Transverse colon (tissue), 4 donors: ENCODE data around the gene UCKL1. TPM values are rescaled to one million over a fixed set of nuclear protein-coding genes. Genes with fewer than 3 reads are reported as not detected.

Experiments
- DNase-seq: peaks from one replicate; pipeline ENCODE4 v3.0.0-alpha.2; 2019
- H3K27ac ChIP-seq, 4 donors: fragments of 200-600 bp; sonication (generic); 2 replicates each; pipeline ENCODE4 v1.5.1; 2016 to 2018; ENCODE audit warnings: inconsistent platforms in 4 of 4
- H3K27me3 ChIP-seq: fragments of 200-600 bp; sonication (generic); 2 replicates; pipeline ENCODE4 v1.5.1; 2017; ENCODE audit warnings: inconsistent platforms
- H3K36me3 ChIP-seq, 4 donors: fragments of 200-600 bp; sonication (generic); 2 replicates each; pipeline ENCODE4 v1.5.1; 2017 to 2019; ENCODE audit warnings: inconsistent platforms in 4 of 4
- H3K4me1 ChIP-seq, 4 donors: fragments of 200-600 bp; sonication (generic); 2 replicates each; pipeline ENCODE4 v1.5.1; 2017 to 2020; ENCODE audit warnings: inconsistent platforms in 4 of 4
- H3K4me3 ChIP-seq, 4 donors: fragments of 200-600 bp; sonication (generic); 1 replicate in 1 of 4; 2 replicates in 3 of 4; pipeline versions ENCODE4 v1.5.1 to v1.6.1; 2017 to 2019; ENCODE audit warnings: inconsistent platforms in 4 of 4
- H3K9me3 ChIP-seq, 2 donors: fragments of 200-600 bp; sonication (generic); 2 replicates each; pipeline ENCODE4 v1.5.1; 2017 to 2019; ENCODE audit warnings: inconsistent platforms in 2 of 2
- EP300 ChIP-seq: sonication (generic); formaldehyde crosslinking; IDR thresholded peaks from one replicate; pipeline ENCODE4 v1.6.1; 2017; ENCODE audit warnings: antibody characterized with exemption, low read depth
- POLR2A ChIP-seq: fragments of 450-650 bp; IDR thresholded peaks from one replicate; pipeline ENCODE4 v1.6.1; 2016; ENCODE audit warnings: antibody characterized with exemption, mild to moderate bottlenecking, moderate library complexity
- POLR2AphosphoS5 ChIP-seq, 3 donors: sonication (generic); formaldehyde crosslinking; IDR thresholded peaks; one replicate each; pipeline ENCODE4 v1.6.1; 2016; ENCODE audit warnings: antibody characterized with exemption in 3 of 3
- WGBS, 2 donors: methylation state at CpG; one replicate each; pipeline ENCODE4 v1.1.5; 2018; ENCODE audit warnings: low coverage in 1 of 2; 5-methylcytosine and 5-hydroxymethylcytosine counted together
- in situ Hi-C, 4 donors: fragments of 200-750 bp; cut with MboI; loops; one replicate each; pipeline versions ENCODE4 v1.15.0 to v1.15.1; 2017; ENCODE audit warnings: low sequenced_read_pairs in 3 of 4, low pct_ligation_motif_present in 1 of 4, low pct_unique_long_range_greater_than_20kb in 1 of 4
- intact Hi-C: fragments of 100-400 bp; cut with DNase I; formaldehyde crosslinking; loops from one replicate; pipeline ENCODE4 v1.15.1; 2023; ENCODE audit warnings: low total_unique reads
- total RNA-seq, 4 donors: library from RNA; depleted of rRNA; stranded (reverse); fragments of >200 nt; gene quantifications; one replicate each; pipeline ENCODE4 v1.1.0, GENCODE V29; 2016
- TF ChIP-seq, protein P1 (sequence below), 5 experiments: fragments of 200-600 bp in 3 of 5; fragments of 450-650 bp in 2 of 5; sonication (generic) in 3 of 5; IDR thresholded peaks; 1 replicate in 2 of 5; 2 replicates in 3 of 5; pipeline ENCODE4 v1.5.1; 2016 to 2017; ENCODE audit warnings: antibody characterized with exemption in 5 of 5, inconsistent platforms in 3 of 5, mild to moderate bottlenecking in 2 of 5, moderate library complexity in 1 of 5

The UCKL1 gene
- total RNA-seq, 4 donors from 2014 or later = 41.1 to 189 (median 68.5) TPM

GRCh38 chr20:63929071-63929470, 27.1 kb downstream of the UCKL1 start:
- Histone ChIP-seq H3K4me3 (no peak overlapping the region), H3K27ac (no peak overlapping the region), H3K27me3 (no peaks in the 10 kb centered on the region), H3K4me1 (peaks cover 0 to 5% (median 2%) of the 10 kb centered on the region in 4 donors), H3K9me3 (no peaks in the 10 kb centered on the region), H3K36me3 (peaks cover 0 to 43% (median 19%) of the 10 kb centered on the region in 4 donors)
- TF ChIP-seq EP300 = no peak
- TF ChIP-seq, protein P1, sequence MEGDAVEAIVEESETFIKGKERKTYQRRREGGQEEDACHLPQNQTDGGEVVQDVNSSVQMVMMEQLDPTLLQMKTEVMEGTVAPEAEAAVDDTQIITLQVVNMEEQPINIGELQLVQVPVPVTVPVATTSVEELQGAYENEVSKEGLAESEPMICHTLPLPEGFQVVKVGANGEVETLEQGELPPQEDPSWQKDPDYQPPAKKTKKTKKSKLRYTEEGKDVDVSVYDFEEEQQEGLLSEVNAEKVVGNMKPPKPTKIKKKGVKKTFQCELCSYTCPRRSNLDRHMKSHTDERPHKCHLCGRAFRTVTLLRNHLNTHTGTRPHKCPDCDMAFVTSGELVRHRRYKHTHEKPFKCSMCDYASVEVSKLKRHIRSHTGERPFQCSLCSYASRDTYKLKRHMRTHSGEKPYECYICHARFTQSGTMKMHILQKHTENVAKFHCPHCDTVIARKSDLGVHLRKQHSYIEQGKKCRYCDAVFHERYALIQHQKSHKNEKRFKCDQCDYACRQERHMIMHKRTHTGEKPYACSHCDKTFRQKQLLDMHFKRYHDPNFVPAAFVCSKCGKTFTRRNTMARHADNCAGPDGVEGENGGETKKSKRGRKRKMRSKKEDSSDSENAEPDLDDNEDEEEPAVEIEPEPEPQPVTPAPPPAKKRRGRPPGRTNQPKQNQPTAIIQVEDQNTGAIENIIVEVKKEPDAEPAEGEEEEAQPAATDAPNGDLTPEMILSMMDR (IDR thresholded peaks at IDR 0.05) = no peak
- no peak for TF ChIP-seq POLR2AphosphoS5 (IDR thresholded peaks at IDR 0.05)
- TF ChIP-seq POLR2A = no peak
- in situ Hi-C loops = no loop called here
- no peak for DNase-seq
- intact Hi-C loops = no loop called here
- WGBS, 2 donors = 95 to 96% methylated on average over 15 to 26 of the region's 26 CpGs

- intact Hi-C loops = no loop called here
These were observed 29.9 kb downstream of the UCKL1 start for GRCh38 chr20:63926298-63926697.

GRCh38 chr20:63924241-63924640, 32.0 kb downstream of the UCKL1 start:
- peaks cover 0 to 4% (median 0%) of the 10 kb centered on the region in 4 donors for H3K4me1 ChIP-seq
- H3K27me3 ChIP-seq = no peaks in the 10 kb centered on the region
- 79 to 83% methylated on average over 7 to 9 of the region's 9 CpGs for WGBS, 2 donors
- peaks cover 0 to 15% (median 8%) of the 10 kb centered on the region in 4 donors for H3K36me3 ChIP-seq
- in situ Hi-C loops = no loop called here
- no peak for TF ChIP-seq POLR2AphosphoS5 (IDR thresholded peaks at IDR 0.05)
- TF ChIP-seq POLR2A = no peak
- TF ChIP-seq, protein P1 (IDR thresholded peaks at IDR 0.05) = no peak
- H3K4me3 ChIP-seq = no peak overlapping the region
- DNase-seq = no peak
- no peak overlapping the region for H3K27ac ChIP-seq
- intact Hi-C loops = no loop called here
- H3K9me3 ChIP-seq = no peaks in the 10 kb centered on the region

More at GRCh38 chr20:63926298-63926697, 29.9 kb downstream of the UCKL1 start:
- DNase-seq = no peak
- in situ Hi-C loops = no loop called here
- no peaks in the 10 kb centered on the region for H3K9me3 ChIP-seq
- H3K27me3 ChIP-seq = no peaks in the 10 kb centered on the region
- H3K36me3 ChIP-seq = peaks cover 0 to 36% (median 16%) of the 10 kb centered on the region in 4 donors
- WGBS, 2 donors = 83% methylated on average over 8 of the region's 8 CpGs; no CpG with 5 or more reads in 1 of the 2 donors
- H3K4me3 ChIP-seq = no peak overlapping the region
- peaks cover 0 to 7% (median 3%) of the 10 kb centered on the region in 4 donors for H3K4me1 ChIP-seq
- no peak overlapping the region for H3K27ac ChIP-seq
- no peak for TF ChIP-seq EP300

DNA sequence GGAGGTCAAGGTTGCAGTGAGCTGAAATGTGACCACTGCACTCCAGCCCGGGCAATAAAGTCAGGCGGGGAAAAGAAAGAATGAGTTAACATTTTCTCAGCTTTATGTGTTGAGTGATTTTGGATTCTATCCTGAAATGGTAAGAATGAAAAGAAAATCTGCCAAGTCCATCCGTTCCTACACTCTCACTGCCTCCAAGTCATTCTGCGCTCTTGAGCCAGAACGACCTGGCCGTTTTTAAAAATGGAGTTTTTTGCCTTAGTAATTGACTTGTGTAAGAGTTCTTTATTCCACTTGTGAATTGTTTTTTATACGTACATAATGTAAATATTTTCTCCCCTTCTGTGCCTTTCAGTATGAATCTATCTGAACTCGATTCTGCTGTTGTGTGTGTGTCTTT, 32.6 kb downstream of the UCKL1 start:
- Histone ChIP-seq H3K27me3 (no peaks in the 10 kb centered on the region), H3K4me1 (peaks cover 0 to 4% (median 0%) of the 10 kb centered on the region in 4 donors), H3K27ac (no peak overlapping the region), H3K36me3 (peaks cover 0 to 9% (median 3%) of the 10 kb centered on the region in 4 donors), H3K4me3 (no peak overlapping the region), H3K9me3 (no peaks in the 10 kb centered on the region)
- TF ChIP-seq, protein P1 (IDR thresholded peaks at IDR 0.05) = no peak
- TF ChIP-seq POLR2A = no peak
- TF ChIP-seq EP300 = no peak
- no peak for TF ChIP-seq POLR2AphosphoS5 (IDR thresholded peaks at IDR 0.05)
- in situ Hi-C loops (no loop called here), intact Hi-C loops (no loop called here)
- no peak for DNase-seq
- WGBS, 2 donors = 79 to 80% methylated on average over 8 of the region's 8 CpGs

GRCh38 chr20:63920226-63920625, 36.0 kb downstream of the UCKL1 start:
- Histone ChIP-seq H3K4me3 (no peak overlapping the region), H3K4me1 (peaks cover 0 to 4% (median 0%) of the 10 kb centered on the region in 4 donors), H3K27ac (no peak overlapping the region), H3K27me3 (no peaks in the 10 kb centered on the region), H3K36me3 (peaks cover 0 to 3% (median 0%) of the 10 kb centered on the region in 4 donors), H3K9me3 (no peaks in the 10 kb centered on the region)
- WGBS, 2 donors = 92% methylated on average over 23 of the region's 23 CpGs; no CpG with 5 or more reads in 1 of the 2 donors
- TF ChIP-seq POLR2A = no peak
- no peak for DNase-seq
- intact Hi-C loops (no loop called here), in situ Hi-C loops (no loop called here)
